HG02970 (cell line): ENCODE measurements around the gene PROS1.
A peak's percentile ranks its signal among the peaks of the same experiment; 100 is the strongest.

Experiments used
- ATAC-seq: cut with Tn5 transposase; IDR thresholded peaks from one replicate; pipeline ENCODE4 v1.9.1; 2021; ENCODE audit warnings: mild to moderate bottlenecking, moderate library complexity, moderate number of reproducible peaks; ENCODE audit not compliant: unreplicated experiment, low FRiP score

Gene PROS1

GRCh38 chr3:93973131-93974126 lies at the start of gene PROS1:
TSS of gene PROS1 (minus strand) at chr3:93973896. CDS start at chr3:93973749, 147 bp downstream.
- ATAC-seq, result peak; percentile 67

- ATAC-seq, result no peak
Measured at GRCh38 chr3:94020293-94020692, 46.6 kb upstream of the PROS1 start.

GRCh38 chr3:94019659-94020058 lies 46.0 kb upstream of the PROS1 start:
- ATAC-seq, result no peak

- no peak for ATAC-seq
Measured at GRCh38 chr3:94015025-94015424, 41.3 kb upstream of the PROS1 start.

GRCh38 chr3:94012185-94012584 lies 38.5 kb upstream of the PROS1 start:
- ATAC-seq, result no peak

- no peak for ATAC-seq
Measured at GRCh38 chr3:94011233-94011711, 37.6 kb upstream of the PROS1 start.

- ATAC-seq, result no peak
Measured at GRCh38 chr3:94009608-94010007, 35.9 kb upstream of the PROS1 start.

- no peak for ATAC-seq
Measured at GRCh38 chr3:94008253-94008652, 34.6 kb upstream of the PROS1 start.

- ATAC-seq, result peak; percentile 68
Measured at GRCh38 chr3:94004301-94004910, 30.7 kb upstream of the PROS1 start.

GRCh38 chr3:94001827-94002495 lies 28.3 kb upstream of the PROS1 start:
- no peak for ATAC-seq

- ATAC-seq, result no peak
Measured at GRCh38 chr3:94001191-94001590, 27.5 kb upstream of the PROS1 start.

GRCh38 chr3:93994056-93994455 lies 20.4 kb upstream of the PROS1 start:
- ATAC-seq, result no peak

GRCh38 chr3:93992207-93992606 lies 18.5 kb upstream of the PROS1 start:
- no peak for ATAC-seq

GRCh38 chr3:93991631-93992030 lies 17.9 kb upstream of the PROS1 start:
- no peak for ATAC-seq

GRCh38 chr3:93989241-93989640 lies 15.5 kb upstream of the PROS1 start:
- no peak for ATAC-seq

- no peak for ATAC-seq
Measured at GRCh38 chr3:93988764-93989163, 15.1 kb upstream of the PROS1 start.

- ATAC-seq, result no peak
Measured at GRCh38 chr3:93988283-93988682, 14.6 kb upstream of the PROS1 start.

GRCh38 chr3:93984618-93985017 lies 10.9 kb upstream of the PROS1 start:
- no peak for ATAC-seq

GRCh38 chr3:93983408-93983807 lies 9.7 kb upstream of the PROS1 start:
- no peak for ATAC-seq

GRCh38 chr3:93981649-93982048 lies 8.0 kb upstream of the PROS1 start:
- ATAC-seq, result no peak
